Left forelimb (tissue), 1 donor: ENCODE results near the gene ANKRD13D.

Experiments used
- DNase-seq: peaks from one replicate; pipeline ENCODE4 v3.0.0-alpha.2; 2018; ENCODE audit warnings: low spot score

The ANKRD13D gene

DNA sequence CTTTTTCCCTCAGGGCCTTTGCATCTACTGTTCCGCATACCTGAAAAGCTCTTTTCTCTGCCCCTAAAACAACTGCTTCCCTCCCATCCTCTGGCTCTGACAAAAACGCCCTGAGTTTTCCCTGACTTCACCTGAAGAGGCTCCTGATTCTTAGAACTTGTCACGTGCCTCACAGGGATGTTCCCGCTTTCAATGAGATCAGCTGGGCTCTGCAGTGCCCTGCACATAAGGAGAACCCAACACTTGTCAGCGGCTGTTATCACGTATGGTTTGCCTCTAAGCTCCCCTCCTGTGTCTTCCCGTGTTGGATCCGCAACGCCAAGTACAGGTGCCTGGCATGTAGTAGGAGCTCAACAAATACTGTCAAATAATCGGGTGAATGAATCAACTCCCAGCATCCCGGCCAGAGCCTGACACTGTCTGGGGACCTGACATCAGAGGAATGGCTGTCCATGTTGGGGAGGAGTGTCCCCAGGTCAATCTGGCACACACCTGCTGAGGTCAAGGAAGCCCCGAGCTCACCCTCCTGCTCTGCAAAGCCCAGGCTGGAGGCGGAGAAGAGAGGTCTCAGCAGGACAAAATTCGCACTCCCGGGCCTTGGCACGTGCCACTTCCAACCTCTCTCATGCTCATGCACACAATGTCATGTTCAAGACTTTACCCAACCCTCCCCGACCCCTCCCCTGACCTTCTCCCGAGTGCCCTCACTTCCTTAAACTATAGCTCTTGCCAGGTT, 27.0 kb upstream of the ANKRD13D start:
- DNase-seq = no peak

DNA sequence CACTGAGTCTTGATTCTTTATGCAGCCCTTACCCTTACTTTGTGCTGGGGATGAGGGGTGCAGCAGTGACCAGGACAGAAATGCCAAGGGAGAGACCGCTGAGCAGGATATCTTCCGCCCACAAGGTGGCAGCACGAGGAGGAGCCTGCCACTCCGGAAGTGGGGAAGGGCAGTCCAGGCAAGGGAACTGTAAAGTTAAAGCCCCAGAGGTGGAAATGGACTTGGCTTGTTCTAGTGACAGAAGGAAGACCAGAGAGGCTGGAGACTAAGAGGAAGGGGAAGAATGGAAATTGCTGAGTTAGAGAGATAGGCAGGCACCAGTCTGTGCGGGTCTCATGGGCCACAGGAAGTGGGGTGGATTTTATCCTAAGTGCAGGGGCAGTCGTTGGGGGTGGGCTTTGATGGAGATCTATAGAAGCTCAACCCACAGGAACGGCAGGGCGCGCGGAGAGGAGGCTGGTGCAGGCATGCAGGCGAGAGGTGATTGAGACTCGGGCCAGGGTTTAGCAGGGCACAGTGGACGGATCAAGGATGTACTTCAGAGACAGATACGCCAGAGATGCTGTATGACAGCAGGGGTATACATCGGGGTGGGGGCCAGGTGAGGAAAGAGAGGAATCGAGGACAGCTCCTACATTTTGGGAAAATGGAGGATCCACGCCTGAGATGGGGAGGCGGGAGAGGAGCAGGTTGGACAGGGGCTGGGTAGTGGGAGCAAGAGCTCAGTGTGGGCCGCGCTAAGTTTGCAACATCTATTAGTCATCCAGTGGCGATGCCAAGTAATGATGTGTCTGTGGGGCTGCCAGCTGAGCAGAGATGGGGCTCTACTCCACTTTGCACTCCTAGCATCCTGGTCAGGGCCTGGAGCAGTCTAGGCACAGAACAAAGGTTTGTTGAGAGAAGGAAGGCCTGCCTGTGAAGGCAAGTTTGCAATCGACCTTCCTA, 26.1 kb upstream of the ANKRD13D start:
- DNase-seq = no peak

GRCh38 chr11:67264260-67264659, 24.8 kb upstream of the ANKRD13D start:
- DNase-seq = no peak

- no peak for DNase-seq
Measured at GRCh38 chr11:67264877-67265632, 24.0 kb upstream of the ANKRD13D start.

- DNase-seq = peak; percentile 88
Measured at GRCh38 chr11:67265633-67266448, 23.3 kb upstream of the ANKRD13D start.

- DNase-seq = peak; percentile 64
Measured at GRCh38 chr11:67266449-67267187, 22.5 kb upstream of the ANKRD13D start, which contains the start of gene GRK2. Gene GRK2 (plus strand): TSS chr11:67266473. CDS start chr11:67266700, 227 bp downstream.

GRCh38 chr11:67267188-67268080, 21.7 kb upstream of the ANKRD13D start:
- DNase-seq = no peak

GRCh38 chr11:67268081-67268961, 20.8 kb upstream of the ANKRD13D start:
- DNase-seq = no peak

DNA sequence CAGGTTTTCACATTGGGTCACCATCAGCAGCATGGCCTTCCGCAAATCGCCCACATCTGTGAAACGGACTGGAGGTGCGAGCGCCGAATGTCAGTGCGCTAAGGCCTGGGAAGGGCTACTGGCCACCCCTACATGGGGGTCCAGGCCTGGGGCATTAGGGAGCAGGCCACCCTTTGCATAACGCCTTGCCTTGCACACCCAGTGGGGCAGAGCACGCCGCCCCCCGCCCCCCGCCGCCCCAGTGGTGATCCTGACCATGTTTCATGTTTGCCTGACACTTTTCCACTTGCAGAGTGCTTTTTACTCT, 20.2 kb upstream of the ANKRD13D start:
- DNase-seq = no peak

DNA sequence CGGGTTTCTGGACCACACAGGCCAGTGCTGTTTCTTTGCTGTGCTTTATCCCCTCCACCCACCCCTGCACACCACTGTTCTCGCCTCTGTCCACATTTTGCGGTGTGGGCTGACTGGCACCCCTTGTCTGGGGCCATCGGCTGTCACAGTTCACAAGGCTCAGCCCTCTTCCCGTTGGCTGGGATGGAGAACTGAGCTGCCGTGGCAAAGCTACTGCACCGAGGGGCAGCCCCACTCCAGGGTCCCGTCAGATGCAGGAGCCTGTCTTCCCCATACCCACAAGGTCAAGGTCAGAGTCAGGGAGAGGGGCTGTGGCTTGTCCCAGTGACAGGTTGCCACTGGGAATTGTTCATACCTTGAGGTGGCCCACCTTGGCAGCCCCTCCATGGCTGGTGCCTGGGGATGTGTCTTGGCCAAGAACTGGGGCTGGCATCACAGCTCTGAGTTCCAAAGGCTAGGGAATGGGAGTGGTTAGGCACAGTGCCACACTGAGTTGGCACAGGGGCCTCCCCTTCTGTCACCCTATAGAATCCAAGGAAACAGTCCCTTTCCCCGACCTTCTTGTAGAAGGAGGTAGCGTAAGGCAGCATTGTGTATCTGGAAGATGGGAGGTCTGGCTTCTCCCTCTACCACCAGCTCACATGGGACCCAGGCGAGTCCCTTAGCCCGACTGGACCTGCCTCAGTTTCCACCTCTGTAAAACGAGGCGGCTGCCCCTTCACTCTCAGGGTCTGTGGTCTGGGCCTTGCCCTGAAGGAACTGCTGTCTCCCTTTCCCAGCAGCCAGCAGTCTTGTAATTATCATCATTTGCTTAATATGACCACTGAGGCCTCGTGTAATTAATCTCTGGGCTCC, 19.5 kb upstream of the ANKRD13D start:
- DNase-seq = no peak

- no peak for DNase-seq
Measured at GRCh38 chr11:67270256-67271204, 18.6 kb upstream of the ANKRD13D start.

GRCh38 chr11:67271205-67271540, 17.9 kb upstream of the ANKRD13D start:
- DNase-seq = no peak

DNA sequence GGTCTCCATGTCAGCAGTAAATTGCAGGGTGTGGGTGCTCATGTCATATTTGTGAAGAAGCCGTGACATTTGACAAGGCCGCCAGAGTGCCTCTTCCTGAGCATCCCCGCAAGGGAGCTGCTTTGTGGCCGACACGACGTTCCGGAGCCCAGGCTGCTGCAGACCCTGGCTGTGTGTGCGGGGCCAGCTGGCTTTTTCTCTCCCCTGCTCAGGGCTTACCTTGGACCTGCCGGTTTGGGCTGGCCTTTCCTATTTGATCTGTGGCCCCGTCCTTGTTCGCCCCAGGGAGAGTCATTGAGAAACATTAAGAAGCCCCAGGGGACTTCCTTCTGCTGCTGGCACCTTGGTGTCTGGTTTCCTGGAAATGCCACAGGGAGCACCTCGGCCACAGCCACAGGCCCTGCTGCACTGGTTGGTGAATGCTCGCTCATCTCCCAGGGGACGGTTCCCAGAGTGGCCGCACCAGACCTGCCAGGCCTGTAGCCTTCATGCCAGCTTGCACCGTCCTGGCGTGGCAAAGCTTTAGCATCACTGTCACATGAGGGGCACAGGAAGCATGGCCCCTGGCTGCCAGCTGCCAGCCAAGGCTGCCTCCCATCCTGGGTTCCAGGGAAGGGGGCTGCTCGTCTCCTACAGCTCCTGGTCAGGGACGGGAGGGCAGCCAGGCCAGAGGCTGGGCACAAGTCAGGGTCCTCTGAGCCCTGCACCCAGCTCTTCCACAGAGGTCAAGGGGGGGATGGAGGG, 17.4 kb upstream of the ANKRD13D start:
- no peak for DNase-seq

DNA sequence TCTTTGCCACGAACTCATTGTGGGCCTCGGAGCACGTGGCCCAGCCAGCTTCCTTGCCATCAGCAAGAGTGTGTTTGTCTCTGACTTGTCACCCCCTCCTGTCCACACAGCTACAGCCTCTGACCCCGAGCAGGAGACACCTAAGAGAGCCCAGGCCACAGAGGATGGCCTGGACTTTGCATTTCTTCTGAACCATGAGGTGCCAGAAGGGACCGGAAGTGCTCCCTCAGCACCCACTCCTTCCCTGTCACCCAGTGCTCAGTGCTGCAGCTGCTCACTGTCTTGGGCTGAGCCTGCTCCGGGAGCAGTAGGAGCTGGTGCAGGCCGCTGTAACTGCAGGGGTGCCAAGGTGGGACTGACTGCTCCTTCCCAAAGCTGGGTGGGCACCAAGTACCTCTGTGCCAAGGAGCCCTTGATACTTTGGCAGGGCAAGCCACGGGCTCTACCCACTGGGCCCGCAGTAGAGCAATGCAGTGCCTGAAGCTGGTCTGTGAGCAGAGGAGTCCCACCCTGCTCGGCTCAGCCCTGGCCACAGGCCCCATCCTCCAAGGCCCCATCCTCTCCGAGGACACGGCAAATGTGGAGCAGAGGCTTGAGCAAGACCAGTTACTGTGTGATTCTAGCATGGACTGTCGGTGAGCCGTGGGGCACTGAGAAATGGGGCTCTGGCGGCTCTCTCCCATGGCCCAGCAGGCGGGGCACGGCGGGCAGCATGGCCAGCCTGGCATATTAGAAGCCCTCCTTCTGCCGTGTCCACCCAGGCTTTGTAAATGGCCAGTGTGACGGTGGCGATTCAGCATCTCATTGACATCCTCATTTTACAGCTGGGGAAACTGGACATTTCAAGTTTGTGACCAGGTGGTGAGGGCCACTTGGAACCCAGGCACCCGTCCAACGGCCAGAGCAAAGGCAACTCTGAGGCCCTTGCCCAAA, 16.5 kb upstream of the ANKRD13D start:
- no peak for DNase-seq
